ENCODE measurements around the gene ZBTB7C.

The ZBTB7C gene

DNA sequence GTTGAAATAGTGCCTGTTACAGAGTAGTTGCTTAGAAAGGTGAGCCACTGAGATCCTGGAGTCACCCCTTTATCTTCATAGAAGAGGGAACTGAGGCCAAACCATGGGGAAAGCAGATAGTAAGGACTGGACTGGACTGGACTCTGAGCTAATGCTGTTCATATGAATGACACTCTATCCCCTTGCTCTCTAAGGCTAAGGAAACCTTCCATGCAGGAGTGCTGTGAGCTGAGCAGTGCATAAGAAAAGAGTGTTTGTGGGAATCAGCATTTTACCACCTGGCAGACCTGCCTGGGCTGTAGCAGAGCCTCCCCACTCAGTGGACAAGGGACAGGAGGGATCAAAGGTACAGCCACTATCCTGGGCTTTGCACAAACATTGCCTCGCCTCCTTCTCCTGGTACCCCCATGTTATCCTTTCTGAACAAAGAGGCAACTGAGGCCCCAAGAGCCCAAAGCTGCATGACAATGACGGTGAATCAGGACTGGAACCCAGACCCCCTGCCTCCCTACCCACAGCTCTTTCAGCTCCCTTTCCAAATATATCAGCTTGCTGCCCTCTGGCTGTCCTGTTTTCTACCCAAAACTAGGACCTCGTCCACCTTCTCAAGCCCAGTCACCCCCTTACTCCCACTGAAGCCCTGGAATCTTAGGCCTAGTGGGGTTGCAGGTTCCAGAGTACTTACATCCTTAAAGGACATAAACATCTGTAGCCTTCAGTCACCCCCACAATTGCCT is 227.9 kb downstream of the ZBTB7C start:
- no peak overlapping the region for H3K4me3 ChIP-seq (ENCODE audit: low read length)
- TF ChIP-seq, protein P1, sequence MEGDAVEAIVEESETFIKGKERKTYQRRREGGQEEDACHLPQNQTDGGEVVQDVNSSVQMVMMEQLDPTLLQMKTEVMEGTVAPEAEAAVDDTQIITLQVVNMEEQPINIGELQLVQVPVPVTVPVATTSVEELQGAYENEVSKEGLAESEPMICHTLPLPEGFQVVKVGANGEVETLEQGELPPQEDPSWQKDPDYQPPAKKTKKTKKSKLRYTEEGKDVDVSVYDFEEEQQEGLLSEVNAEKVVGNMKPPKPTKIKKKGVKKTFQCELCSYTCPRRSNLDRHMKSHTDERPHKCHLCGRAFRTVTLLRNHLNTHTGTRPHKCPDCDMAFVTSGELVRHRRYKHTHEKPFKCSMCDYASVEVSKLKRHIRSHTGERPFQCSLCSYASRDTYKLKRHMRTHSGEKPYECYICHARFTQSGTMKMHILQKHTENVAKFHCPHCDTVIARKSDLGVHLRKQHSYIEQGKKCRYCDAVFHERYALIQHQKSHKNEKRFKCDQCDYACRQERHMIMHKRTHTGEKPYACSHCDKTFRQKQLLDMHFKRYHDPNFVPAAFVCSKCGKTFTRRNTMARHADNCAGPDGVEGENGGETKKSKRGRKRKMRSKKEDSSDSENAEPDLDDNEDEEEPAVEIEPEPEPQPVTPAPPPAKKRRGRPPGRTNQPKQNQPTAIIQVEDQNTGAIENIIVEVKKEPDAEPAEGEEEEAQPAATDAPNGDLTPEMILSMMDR (conservative IDR thresholded peaks at IDR 0.05; ENCODE audit: low read length) = no peak
- DNase-seq (ENCODE audit: low read depth) = no peak

- no peak for DNase-seq (ENCODE audit: low read depth)
- TF ChIP-seq, protein P1 (conservative IDR thresholded peaks at IDR 0.05; ENCODE audit: low read length) = no peak
- no peak overlapping the region for H3K4me3 ChIP-seq (ENCODE audit: low read length)
Observed at GRCh38 chr18:48179666-48180065, 229.5 kb downstream of the ZBTB7C start.

GRCh38 chr18:48179001-48179400 is 230.2 kb downstream of the ZBTB7C start:
- DNase-seq (ENCODE audit: low read depth) = no peak
- TF ChIP-seq, protein P1 (conservative IDR thresholded peaks at IDR 0.05; ENCODE audit: low read length) = no peak
- no peak overlapping the region for H3K4me3 ChIP-seq (ENCODE audit: low read length)

DNA sequence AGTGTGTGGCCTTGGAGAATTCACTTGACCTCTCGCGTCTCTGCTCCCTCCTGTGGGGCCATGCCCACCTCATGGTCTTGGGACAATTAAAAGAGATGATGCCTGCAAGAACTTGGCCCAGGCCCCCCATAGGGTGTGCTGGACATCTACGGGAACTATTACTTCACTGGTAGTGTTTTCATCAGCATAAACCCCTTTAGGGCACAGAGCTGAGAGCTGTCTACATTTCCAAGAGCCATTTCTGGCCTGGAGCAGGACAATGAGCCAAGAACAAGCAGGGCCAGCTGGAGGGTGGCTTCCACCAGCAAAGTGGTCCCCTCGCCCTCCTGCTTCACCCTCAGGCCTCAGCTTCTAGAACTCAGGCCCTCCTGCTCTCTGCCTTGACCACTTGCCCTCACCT is 232.3 kb downstream of the ZBTB7C start:
- DNase-seq (ENCODE audit: low read depth) = no peak
- TF ChIP-seq, protein P1 (conservative IDR thresholded peaks at IDR 0.05; ENCODE audit: low read length) = no peak
- H3K4me3 ChIP-seq (ENCODE audit: low read length) = no peak overlapping the region

DNA sequence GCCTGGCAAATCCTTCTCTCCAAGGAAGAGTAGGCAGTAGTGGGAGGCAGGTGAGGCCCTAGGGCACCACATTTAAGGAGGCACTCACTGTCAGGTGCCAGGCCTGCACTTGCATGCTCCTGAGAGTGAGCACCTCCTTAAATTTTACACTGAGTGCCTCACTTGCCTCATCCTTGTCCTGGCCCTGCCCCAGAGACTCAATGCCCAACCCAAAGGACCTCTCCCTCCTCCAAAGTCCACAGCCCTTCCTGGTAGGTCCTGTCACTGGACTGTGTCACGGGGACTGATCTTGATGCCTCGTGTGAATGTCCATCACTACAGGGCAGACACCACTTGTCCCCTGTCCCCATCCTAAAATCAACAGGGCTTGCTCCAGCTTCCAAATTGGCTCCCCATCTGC is 235.6 kb downstream of the ZBTB7C start:
- H3K4me3 ChIP-seq (ENCODE audit: low read length) = no peak overlapping the region
- TF ChIP-seq, protein P1 (conservative IDR thresholded peaks at IDR 0.05; ENCODE audit: low read length) = no peak
- DNase-seq (ENCODE audit: low read depth) = no peak

DNA sequence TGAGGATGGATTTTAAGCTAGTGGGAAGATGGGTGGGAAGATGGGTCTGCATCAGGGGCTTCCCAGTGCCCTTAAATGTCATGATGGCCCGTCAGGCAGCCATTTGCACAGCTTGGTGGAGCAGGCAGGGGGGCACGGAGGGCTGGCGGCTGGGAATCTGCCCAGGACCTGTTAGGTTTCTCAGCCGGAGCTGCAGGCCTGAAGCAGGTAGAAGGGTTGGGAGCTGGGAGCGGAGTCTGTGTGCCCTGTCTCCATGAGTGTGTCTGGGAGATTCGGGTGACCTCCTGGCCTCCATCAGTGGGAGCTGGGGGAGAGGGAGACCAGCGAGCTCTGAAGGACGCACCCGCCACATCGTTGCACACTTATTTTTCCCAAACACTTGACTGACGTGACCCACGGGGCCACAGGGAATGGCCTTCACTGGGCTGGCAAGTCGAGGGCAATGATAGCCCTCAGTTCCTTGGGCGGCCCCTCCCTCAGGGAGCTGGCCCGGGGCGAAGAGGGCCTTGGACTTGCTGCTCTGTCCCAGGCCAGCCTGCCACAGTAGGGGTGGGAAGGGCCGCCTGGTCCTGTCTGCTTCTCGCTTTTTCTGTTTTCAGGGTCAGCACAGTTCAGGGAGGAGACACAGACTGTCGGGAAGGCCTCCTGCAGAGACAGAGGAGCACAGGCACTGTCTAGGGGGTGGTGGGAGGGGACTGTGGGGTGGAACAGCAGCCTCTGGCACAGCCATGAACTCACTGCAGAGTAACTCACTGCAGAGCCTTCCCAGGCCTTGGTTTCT is 236.8 kb downstream of the ZBTB7C start:
- DNase-seq (ENCODE audit: low read depth) = no peak
- TF ChIP-seq, protein P1 (conservative IDR thresholded peaks at IDR 0.05; ENCODE audit: low read length) = no peak
- H3K4me3 ChIP-seq (ENCODE audit: low read length) = no peak overlapping the region

All from AG10803 (cell line).